ENCODE data around the gene SBF2.

SBF2 gene

GRCh38 chr11:9838961-9839360 lies 455.1 kb downstream of the SBF2 start:
- no peak for DNase-seq

- no peak for DNase-seq
Measured at GRCh38 chr11:9838229-9838628, 455.8 kb downstream of the SBF2 start.

DNA sequence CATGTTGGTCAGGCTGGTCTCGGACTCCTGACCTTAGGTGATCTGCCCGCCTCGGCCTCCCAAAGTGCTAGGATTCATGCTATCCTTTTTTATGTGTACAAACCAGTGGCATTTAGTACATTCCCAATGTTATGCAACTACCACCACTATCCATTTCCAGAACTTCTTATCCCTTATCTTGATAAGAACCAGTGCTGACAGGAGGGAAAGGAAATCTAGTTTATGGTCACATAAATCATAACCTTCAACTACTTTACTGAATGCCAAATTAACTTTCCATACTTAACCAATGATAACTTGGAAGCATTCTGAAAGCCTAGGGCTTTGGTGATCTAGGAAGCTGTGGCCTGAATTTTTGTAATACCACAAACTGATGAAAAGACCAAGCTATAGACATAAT lies 459.7 kb downstream of the SBF2 start:
- no peak for DNase-seq

GRCh38 chr11:9831122-9831521 lies 462.9 kb downstream of the SBF2 start:
- DNase-seq: no peak

GRCh38 chr11:9827708-9828107 lies 466.3 kb downstream of the SBF2 start:
- no peak for DNase-seq

- no peak for DNase-seq
Measured at GRCh38 chr11:9826390-9826789, 467.6 kb downstream of the SBF2 start.

- DNase-seq: no peak
Measured at GRCh38 chr11:9825895-9826294, 468.1 kb downstream of the SBF2 start.

DNA sequence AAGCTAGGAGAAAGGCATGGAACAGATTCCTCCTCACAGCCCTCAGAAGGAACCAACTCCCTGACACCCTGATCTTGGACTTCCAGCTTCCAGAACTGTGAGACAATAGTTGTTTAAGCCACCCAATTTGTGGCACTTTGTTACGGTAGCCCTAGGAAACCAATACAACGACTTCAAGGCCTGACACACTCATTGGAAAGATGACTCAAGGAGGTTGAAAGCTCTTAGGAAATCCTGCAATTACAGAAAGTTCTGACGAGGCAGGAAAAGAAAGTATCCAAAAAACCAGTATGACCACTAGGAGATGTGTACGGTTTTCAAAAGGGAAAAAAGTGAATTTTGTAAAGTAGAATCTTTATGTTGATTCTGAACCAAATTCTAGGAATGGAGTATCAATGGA lies 468.7 kb downstream of the SBF2 start:
- no peak for DNase-seq

- no peak for DNase-seq
Measured at GRCh38 chr11:9823887-9824385, 470.1 kb downstream of the SBF2 start.

GRCh38 chr11:9823439-9823838 lies 470.6 kb downstream of the SBF2 start:
- no peak for DNase-seq

- no peak for DNase-seq
Measured at GRCh38 chr11:9821008-9821752, 472.8 kb downstream of the SBF2 start.

DNA sequence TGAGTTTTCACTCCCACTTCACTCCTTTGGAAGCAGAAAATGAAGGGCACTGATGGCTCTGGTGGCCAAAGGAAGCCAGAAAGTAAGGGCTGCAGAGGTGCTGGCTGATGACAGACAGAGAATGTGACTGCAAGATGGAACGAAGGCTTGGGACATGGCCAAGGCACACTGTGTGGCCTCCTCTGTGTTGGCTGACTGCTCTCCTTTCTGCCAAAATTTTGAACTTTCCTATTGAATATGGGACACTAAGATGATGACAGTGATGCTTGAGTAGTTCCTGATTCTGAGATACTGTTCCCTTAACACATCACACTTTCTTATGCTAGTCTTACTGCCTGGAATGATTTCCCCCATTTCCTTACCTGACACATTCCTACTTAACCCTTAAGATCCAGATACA lies 473.8 kb downstream of the SBF2 start:
- DNase-seq: no peak

DNA sequence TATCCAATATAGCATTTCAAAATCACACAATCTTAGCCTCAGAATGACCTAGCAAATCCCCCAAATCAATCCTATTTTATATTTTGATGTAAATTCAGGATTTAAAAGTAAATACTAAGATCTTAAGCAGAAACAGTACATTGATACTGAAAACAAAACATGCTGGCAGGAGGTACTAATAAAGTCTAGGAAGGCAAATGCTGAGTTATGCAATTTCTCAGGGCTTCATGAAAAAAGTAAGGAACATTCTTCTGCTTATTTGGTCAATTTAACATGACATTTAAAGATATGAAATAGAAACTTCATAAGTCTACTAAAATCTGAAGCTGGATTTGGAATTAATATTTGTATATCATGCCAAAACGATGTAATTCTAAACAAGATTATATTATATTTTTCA lies 476.8 kb downstream of the SBF2 start:
- DNase-seq: no peak

DNA sequence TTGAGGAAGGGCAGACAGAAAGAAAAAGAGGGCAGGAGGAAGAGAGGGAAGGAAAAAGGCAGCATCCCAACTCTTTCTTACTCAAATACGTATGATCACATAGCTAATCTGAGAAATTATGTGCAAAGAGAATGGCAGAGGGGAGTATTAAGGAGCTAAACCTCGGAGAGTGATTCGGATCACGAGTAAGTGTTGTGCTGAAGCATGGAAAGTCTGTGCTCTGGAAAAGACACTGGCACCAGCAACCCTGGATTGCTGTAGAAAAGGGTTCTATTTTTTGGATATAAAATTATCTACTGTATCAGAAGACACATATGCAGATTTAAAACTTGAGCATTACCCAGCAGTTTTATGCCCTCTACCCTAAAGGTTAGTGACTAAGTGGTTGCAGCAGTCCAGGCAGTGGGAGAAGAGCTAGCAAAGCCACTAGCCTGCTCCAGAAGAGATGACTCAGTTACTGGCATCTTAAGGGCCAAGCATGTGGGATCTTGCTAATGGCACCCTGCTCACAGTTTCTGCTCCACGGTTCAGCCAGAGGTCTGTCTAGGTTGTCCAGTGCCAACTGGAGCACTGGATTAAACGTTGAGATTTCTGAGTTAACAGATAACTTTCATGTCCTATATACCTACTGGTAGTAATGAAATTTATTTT lies 478.4 kb downstream of the SBF2 start:
- DNase-seq: no peak

DNA sequence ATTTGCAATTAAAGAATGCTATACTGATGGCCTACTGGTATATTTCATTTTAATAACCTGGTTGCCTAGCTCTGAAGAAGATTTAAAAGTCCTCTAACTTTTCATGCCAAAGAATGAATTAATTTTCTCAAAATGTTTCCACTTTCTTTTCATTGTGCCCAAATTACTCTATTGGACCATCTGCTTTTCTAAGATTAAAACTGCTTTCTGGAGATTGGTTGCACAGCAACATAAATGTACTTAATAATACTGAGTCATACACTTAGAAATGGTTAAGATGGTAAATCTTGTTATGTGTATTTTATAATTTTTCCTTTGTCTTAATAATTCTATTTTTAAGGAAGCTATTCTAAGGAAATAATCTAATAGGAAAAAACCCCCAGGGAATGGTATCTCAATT lies 479.9 kb downstream of the SBF2 start:
- no peak for DNase-seq

- DNase-seq: no peak
Measured at GRCh38 chr11:9808943-9809342, 485.1 kb downstream of the SBF2 start.

GRCh38 chr11:9806946-9807687 lies 486.9 kb downstream of the SBF2 start:
- DNase-seq: no peak

DNA sequence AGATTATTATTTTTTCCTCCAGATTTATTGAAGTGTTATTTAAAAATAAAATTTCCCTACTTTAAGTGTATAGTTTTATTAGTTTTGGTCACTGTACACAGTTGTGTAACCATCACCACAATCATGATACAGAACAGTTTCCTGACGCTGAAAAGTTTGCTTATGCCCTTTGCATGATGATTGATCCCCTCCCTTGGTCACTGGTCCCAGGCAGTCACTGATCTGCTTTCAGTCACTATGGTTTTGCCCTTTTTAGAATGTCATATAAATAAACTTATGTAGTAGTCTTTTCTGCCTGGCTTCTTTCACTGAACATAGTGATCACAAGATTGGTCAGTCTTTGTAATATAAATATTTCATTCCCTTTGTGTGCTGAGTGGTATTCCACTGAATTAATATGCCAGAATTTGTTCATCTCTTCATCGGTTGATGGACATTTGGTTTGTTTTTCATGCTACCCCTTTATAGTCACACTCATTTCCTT lies 489.6 kb downstream of the SBF2 start:
- no peak for DNase-seq

DNA sequence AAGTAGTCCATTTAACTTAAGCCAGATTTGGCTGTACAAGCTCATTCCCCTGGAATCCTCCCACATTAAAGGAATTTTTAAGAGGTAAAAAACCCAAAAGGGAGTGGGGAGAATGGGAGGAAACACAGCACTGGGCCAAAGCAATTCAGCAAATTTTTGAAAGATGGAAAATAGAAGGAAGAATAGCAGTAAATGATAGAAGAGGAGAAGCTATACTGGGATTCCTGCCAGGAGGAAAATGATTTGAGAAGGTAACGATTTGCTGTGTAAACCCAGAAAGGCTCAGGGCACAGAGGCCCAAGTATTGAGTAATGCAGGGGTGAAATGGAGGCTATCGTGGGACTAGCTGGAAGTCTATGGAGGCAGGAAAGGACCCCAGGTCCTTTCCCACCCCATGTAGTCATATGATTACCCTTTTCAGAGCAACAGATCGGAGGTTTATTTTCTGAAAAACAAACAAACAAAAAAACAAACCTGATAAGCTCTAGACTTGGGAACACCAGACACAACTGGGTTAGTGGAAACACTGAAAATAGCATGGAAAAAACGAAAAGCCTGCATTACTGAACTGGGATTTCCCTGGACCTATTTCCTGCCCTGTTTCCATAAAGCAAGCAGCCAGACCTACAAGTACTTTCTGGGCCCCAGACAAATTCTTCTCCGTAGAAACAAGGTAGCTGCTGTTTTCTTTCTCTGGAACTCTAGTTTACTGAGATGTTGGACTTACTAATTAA lies 490.2 kb downstream of the SBF2 start:
- no peak for DNase-seq

GRCh38 chr11:9802291-9802861 lies 491.6 kb downstream of the SBF2 start:
- DNase-seq: no peak

DNA sequence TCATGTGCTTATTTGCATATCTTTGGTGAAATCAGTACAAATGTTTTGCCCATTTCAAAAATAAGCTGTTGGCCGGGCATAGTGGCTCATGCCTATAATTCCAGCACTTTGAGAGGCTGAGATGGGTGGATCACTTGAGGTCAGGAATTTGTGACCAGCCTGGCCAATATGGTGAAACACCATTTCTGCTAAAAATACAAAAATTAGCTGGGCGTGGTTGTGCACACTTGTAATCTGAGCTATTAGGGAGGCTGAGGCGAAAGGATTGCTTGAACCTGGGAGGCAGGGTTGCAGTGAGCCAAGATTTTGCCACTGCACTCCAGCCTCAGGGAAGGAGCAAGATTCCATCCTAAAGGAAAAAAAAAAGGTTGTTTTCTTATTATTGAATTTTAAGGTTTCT lies 494.1 kb downstream of the SBF2 start:
- no peak for DNase-seq

DNA sequence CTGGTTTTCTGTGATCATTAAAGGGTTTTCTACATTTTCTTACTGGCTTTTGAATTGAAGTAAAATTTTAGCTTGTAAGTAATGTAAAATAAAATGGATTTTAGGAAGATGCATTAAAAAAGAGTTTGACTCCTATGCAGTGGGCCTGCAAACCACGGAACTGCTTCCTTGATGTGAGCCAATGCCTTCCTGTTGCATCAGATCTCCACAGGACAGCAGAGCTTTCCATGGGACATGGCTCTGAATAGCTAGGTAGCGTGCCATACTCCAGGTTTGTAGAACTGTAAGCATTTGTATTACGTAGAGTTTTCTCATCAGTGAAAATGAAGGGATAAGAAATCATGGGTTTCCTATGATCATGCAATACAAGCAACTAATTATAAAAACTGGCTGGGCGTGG lies 496.7 kb downstream of the SBF2 start:
- no peak for DNase-seq

DNA sequence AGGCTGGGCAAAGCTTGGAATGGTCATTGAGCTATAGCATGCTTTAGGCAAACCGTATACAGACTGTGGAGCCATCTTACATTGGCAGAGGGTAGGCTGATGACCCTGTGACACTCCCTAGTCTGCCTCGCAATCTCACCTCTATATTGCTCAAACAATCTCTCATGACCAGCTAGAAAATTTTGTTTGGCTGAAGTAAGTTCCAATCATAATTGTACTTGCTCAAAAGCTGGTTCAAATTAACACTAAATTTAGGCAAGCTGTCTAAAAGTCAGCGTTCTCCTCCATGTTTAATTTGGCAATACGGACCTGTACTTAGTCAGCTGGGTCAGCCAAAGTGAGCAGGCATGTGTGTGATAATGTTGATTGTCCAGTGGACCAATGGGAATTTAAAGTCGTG lies 497.2 kb downstream of the SBF2 start:
- no peak for DNase-seq

Measured in activated CD8-positive, alpha-beta memory T cell treated with anti-CD3 and anti-CD28 coated beads, Interleukin-2, amount 50 U/mL, for 4 hours (primary cell).